BJ (cell line): ENCODE results near the gene RHBDD3. TPM values are rescaled to one million over a fixed set of nuclear protein-coding genes. Genes with fewer than 3 reads are reported as not detected.

Experiments
- CTCF ChIA-PET: fragments of 350-600 bp; formaldehyde crosslinking; extraction: SDS; loops from one replicate; lab custom pipeline; 2021; ENCODE audit warnings: antibody characterized with exemption, inconsistent platforms; lab: Yijun Ruan, JAX
- POLR2A ChIA-PET: fragments of 300-600 bp; sonication (Branson Sonifier 250); formaldehyde crosslinking; extraction: SDS; loops from one replicate; lab custom pipeline; 2021; ENCODE audit warnings: antibody characterized with exemption; lab: Charles Lee
- DNase-seq: peaks from one replicate; pipeline ENCODE4 v3.0.0-alpha.2; 2011; ENCODE audit warnings: low read depth
- H3K27me3 ChIP-seq: 2 replicates; pipeline ENCODE4 v1.6.0; 2011; ENCODE audit warnings: low read length; ENCODE audit not compliant: control insufficient read depth, insufficient read depth
- H3K36me3 ChIP-seq: 2 replicates; pipeline ENCODE4 v1.5.1; 2011; ENCODE audit warnings: low read length; ENCODE audit not compliant: control insufficient read depth, insufficient read depth
- H3K4me3 ChIP-seq: 2 replicates; pipeline ENCODE4 v1.5.1; 2011; ENCODE audit warnings: low read depth, mild to moderate bottlenecking, control low read depth, low read length
- polyA plus RNA-seq: library from polyadenylated mRNA; depleted of rRNA; stranded (reverse); fragments of >200 nt; gene quantifications from 2 replicates; pipeline ENCODE4 v1.2.3, GENCODE V29; 2011
- TF ChIP-seq, protein P1 (sequence below): IDR thresholded peaks from 2 replicates; pipeline ENCODE4 v1.5.1; 2011; ENCODE audit warnings: low read depth, mild to moderate bottlenecking, control low read depth, inconsistent platforms, low read length, moderate library complexity; ENCODE audit not compliant: insufficient read depth

Gene RHBDD3
- polyA plus RNA-seq, 1 experiment, result 15.6 TPM

DNA sequence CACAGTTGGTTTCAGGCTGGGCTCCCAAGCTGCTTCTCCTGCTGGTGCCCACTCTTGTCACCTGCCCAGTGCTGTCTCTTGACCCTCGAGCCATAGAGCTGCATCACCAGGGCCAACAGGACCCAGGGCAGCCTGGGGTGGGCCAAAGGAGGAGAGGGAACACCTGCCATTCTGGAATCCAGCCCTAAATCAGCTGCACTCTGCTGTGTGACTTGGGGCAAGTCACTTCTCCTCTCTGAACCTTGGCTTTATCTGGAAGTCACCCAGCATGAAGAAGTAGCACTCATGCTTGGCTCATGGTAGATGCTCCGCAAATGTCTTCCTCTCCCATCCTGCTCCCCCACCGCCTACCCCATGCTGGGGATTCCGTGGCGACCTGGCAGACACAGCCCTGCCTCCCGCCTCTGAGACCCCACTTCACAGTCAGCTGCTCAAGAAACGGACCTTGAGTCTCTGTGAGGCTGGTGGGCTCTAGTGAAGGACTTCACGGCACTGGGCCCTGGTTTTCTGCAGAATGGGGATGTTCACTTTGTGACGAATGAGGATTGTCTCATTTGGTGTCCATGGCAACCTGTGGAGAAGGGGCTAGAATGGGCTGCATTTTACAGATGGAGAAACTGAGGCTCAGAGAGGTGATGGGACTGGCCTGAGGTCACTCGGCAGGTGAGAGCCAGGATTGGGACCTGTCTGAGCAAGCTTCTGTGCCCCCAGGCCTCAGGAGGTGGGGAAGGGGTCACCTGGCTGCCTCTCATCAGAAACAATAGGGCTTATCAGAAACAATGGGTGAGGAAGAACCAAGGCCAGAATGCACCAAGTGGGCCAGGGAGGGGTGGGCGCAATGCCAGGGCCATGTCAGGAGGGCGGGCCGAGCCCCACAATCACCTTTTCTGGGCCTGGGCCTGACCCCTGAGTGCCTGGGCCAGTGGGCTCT, 49.7 kb downstream of the RHBDD3 start:
- CTCF ChIA-PET, result interaction anchor here (1.1 to 1.5 kb wide), 2 partner anchors 13 to 27 kb away, joined by 3 to 9 read pairs; partner anchors contain the start of gene EMID1
- no peak for DNase-seq

DNA sequence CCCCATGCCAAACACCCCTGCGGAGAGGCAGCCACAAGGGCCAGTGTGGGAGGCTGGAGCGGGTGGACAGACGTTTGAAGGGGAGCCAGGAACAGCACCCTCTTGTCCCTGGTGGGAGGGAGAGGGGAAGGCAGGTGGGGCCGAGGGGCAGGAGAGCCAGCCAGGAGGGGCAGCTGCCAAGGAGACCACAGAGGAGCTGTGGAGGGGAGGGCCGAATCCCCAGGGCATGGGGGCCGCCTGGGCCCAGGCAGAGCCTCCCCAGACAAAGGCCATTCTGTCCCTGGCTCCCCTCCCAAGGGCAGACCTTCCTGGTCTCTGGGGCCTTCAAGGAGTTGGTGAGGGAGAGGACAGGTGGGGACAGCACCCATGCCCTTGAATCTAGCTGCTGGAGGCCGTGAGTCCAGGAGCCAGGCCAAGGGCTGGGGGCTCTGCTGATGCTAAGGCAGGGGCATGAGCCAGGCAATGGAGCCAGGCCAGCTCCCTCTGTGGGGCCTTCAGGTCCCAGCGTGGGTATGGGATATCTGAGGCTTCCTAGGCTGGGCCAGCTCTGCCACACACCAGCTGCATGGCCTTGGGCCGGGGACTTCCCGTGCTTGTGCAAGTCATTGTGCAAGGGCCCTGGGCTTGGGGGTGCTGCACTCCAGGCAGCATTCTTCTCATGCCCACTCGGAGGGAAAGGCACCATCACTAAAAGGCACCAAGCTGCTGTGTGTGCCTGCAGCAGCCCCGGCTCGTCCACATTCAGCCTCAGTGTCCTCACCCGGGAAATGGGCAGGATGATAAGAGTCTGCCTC, 50.7 kb downstream of the RHBDD3 start:
- TF ChIP-seq, protein P1, sequence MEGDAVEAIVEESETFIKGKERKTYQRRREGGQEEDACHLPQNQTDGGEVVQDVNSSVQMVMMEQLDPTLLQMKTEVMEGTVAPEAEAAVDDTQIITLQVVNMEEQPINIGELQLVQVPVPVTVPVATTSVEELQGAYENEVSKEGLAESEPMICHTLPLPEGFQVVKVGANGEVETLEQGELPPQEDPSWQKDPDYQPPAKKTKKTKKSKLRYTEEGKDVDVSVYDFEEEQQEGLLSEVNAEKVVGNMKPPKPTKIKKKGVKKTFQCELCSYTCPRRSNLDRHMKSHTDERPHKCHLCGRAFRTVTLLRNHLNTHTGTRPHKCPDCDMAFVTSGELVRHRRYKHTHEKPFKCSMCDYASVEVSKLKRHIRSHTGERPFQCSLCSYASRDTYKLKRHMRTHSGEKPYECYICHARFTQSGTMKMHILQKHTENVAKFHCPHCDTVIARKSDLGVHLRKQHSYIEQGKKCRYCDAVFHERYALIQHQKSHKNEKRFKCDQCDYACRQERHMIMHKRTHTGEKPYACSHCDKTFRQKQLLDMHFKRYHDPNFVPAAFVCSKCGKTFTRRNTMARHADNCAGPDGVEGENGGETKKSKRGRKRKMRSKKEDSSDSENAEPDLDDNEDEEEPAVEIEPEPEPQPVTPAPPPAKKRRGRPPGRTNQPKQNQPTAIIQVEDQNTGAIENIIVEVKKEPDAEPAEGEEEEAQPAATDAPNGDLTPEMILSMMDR, result no peak
- POLR2A ChIA-PET, result interaction anchor here (0.7 kb wide), 1 partner anchor 40 kb away, joined by 3 read pairs; no protein-coding TSS in a partner anchor
- no peaks in the 10 kb centered on the region for H3K27me3 ChIP-seq
- H3K4me3 ChIP-seq, result no peak overlapping the region
- CTCF ChIA-PET, result interaction anchor here (1.1 kb wide), 1 partner anchor 12 kb away, joined by 3 read pairs; the partner anchor contains the start of gene EMID1
- no peaks in the 10 kb centered on the region for H3K36me3 ChIP-seq
- peak; percentile 3 for DNase-seq

More for the DNA sequence above, 49.7 kb downstream of the RHBDD3 start:
- Histone ChIP-seq H3K4me3 (no peak overlapping the region), H3K36me3 (no peaks in the 10 kb centered on the region), H3K27me3 (0 out of 2 replicates have a peak, but pooled peaks cover under 1% of the 10 kb centered on the region)
- TF ChIP-seq, protein P1, result no peak
- POLR2A ChIA-PET, result interaction anchor here (0.7 kb wide), 1 partner anchor 39 kb away, joined by 3 read pairs; no protein-coding TSS in a partner anchor

DNA sequence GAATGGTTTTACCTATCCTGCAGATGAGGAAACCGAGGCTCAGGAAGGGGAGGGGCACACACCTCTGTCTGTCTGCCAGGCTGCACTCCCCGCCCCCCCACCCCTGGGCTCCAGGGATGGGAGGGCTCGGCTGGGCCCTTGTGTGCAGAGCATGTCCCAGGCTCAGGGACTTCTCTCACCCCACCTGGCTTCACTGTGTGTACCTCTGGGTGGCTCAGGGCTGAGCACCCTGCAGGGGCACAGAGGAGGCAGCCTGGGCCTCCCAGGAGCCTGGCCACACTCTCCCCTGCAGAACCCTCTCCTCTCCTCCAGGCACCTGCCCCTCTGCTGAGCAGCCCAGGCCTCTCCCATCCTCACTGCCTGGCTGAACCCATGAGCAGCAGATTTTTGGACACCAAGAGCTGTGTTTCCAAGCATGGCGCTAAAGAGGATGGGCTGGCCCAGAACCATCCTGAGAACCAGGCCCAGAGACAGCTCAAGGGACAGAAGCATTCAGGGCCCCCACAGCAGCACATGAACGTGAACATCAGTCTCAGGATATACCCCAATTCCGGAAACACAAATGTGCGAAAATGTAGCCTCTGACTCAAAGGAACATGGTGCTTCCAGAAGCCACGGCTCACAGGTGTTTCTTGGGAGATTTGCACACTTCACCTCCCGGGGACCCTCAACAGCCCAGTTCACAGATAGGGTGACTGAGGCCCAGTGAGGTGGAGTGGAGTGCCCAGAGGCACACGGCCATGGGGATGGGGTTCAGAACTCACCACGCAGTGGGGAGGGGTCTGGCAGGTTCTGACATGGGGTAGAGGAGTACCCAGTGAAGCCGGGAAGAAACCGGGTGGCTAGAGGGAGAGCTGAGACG, 51.5 kb downstream of the RHBDD3 start:
- H3K27me3 ChIP-seq, result peaks cover 3% of the 10 kb centered on the region
- ChIA-PET CTCF (no interaction called here), POLR2A (no interaction called here)
- H3K36me3 ChIP-seq, result no peaks in the 10 kb centered on the region
- H3K4me3 ChIP-seq, result no peak overlapping the region
- TF ChIP-seq, protein P1, result no peak
- no peak for DNase-seq

DNA sequence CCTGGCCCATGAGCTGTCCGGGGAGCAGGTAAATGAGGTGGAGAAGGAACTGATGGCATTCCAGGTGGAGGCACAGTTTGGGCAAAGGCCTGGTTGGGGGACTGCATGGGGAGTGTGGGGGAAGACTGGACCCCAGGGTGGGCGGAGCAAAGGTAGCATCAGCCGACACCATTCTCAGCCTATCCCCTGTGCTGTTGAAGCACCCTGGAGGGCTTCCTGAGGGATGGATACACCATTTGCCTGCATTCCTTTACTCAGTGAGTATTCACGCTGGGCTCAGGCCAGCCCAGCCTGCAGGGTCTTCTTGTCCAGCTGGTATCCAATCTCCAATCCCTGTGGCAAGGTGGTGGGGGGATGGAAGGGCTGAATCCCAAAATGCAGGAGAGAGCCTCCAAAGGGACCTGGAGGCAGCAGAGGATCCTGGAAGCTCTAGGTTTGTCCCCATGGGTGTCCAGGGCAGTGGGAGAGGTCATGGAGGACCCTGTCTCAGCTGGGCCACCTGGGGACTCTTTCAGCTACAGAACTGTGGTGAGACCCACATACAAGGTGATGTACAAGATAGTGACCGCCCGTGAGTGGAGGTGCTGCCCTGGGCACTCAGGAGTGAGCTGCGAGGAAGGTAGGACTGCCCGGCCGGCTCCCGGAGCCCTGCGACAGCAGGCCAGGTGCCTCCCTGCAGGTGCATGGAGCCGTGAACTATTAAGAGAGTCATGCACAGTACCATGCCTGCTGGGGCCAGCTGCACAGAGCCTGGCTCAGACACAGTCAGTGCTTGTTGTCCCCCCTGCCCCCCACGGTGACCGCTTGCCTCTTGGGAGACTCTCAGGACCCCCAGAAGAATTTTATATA, 52.5 kb downstream of the RHBDD3 start:
- Histone ChIP-seq H3K36me3 (no peaks in the 10 kb centered on the region), H3K27me3 (peaks cover 5% of the 10 kb centered on the region), H3K4me3 (no peak overlapping the region)
- POLR2A ChIA-PET, result no interaction called here
- DNase-seq, result no peak
- CTCF ChIA-PET, result interaction anchor here (0.7 to 1.1 kb wide), 2 partner anchors 28 to 31 kb away, joined by 3 to 4 read pairs; no protein-coding TSS in a partner anchor
- TF ChIP-seq, protein P1, result no peak
